HL-60/S4 treated with phorbol 12-myristate 13-acetate at 8.2 ng/mL for 4 days and 3 days (cell line): ENCODE measurements around the gene TM7SF2.

Source experiments
- in situ Hi-C: fragments of 300-500 bp; cut with MboI; formaldehyde crosslinking; loops from 2 replicates; pipeline ENCODE4 v1.15.0; 2022; ENCODE audit warnings: low sequenced_read_pairs

The TM7SF2 gene

GRCh38 chr11:65111744-65112545 is at the start of gene TM7SF2:
TSS of gene TM7SF2 (plus strand) at chr11:65111872. CDS start at chr11:65112016, 144 bp downstream.
- in situ Hi-C loops = no loop called here

- in situ Hi-C loops = no loop called here
These were observed 48.1 kb upstream of the TM7SF2 start for GRCh38 chr11:65063532-65063931.

GRCh38 chr11:65064847-65065240 is 46.8 kb upstream of the TM7SF2 start:
- in situ Hi-C loops = no loop called here

GRCh38 chr11:65065851-65066250 is 45.8 kb upstream of the TM7SF2 start:
- in situ Hi-C loops = no loop called here

- in situ Hi-C loops = no loop called here
These were observed 45.4 kb upstream of the TM7SF2 start for GRCh38 chr11:65066315-65066714.

GRCh38 chr11:65066805-65067291 is 44.8 kb upstream of the TM7SF2 start:
- in situ Hi-C loops = no loop called here

GRCh38 chr11:65067446-65067845 is 44.2 kb upstream of the TM7SF2 start:
- in situ Hi-C loops = no loop called here

- in situ Hi-C loops = no loop called here
These were observed 42.5 kb upstream of the TM7SF2 start for GRCh38 chr11:65069217-65069616.

GRCh38 chr11:65071907-65072630 is 39.6 kb upstream of the TM7SF2 start:
- in situ Hi-C loops = no loop called here

- in situ Hi-C loops = no loop called here
These were observed 39.1 kb upstream of the TM7SF2 start for GRCh38 chr11:65072631-65072966.

GRCh38 chr11:65077451-65077850 is 34.2 kb upstream of the TM7SF2 start:
- in situ Hi-C loops = no loop called here

GRCh38 chr11:65078151-65078550 is 33.5 kb upstream of the TM7SF2 start:
- in situ Hi-C loops = no loop called here

- in situ Hi-C loops = no loop called here
These were observed 32.8 kb upstream of the TM7SF2 start for GRCh38 chr11:65078786-65079342.

GRCh38 chr11:65083134-65083833 is 28.4 kb upstream of the TM7SF2 start:
- in situ Hi-C loops = no loop called here

- in situ Hi-C loops = no loop called here
These were observed 27.7 kb upstream of the TM7SF2 start, which contains the start of the genes CDCA5 and ZFPL1 for GRCh38 chr11:65083834-65084597. TSS of gene CDCA5 (minus strand) at chr11:65084040. CDS start at chr11:65083978, 62 bp downstream. TSS of gene ZFPL1 (plus strand) at chr11:65084222. CDS start at chr11:65084699, 477 bp downstream.

GRCh38 chr11:65084598-65085375 is 26.9 kb upstream of the TM7SF2 start:
- in situ Hi-C loops = no loop called here

GRCh38 chr11:65085446-65085845 is 26.2 kb upstream of the TM7SF2 start:
- in situ Hi-C loops = no loop called here

GRCh38 chr11:65086809-65087208 is 24.9 kb upstream of the TM7SF2 start:
- in situ Hi-C loops = no loop called here

- in situ Hi-C loops = no loop called here
These were observed 24.5 kb upstream of the TM7SF2 start for GRCh38 chr11:65087216-65087615.

GRCh38 chr11:65087827-65088226 is 23.8 kb upstream of the TM7SF2 start:
- in situ Hi-C loops = no loop called here
